Caco-2 (cell line): ENCODE measurements around the gene IL6ST. TPM values are rescaled to one million over a fixed set of nuclear protein-coding genes. Genes with fewer than 3 reads are reported as not detected.

Experiments
- BruUV-seq: library from RNA; stranded (reverse); fragments of 400-500 nt; replicated peaks from 2 replicates; lab custom pipeline; 2021; lab: Mats Ljungman, UMichigan
- CTCF ChIA-PET: fragments of 300-600 bp; sonication (Branson Sonifier 250); formaldehyde crosslinking; loops from one replicate; lab custom pipeline; 2022; ENCODE audit warnings: antibody characterized with exemption; lab: Charles Lee
- POLR2A ChIA-PET: fragments of 300-600 bp; sonication (Branson Sonifier 250); formaldehyde crosslinking; loops from one replicate; lab custom pipeline; 2022; ENCODE audit warnings: antibody characterized with exemption; lab: Charles Lee
- DNase-seq, 2 experiments: peaks; one replicate each; pipeline versions ENCODE4 v3.0.0 to v3.0.0-alpha.2; 2020 to 2022
- H3K27me3 ChIP-seq: replicated peaks from 2 replicates; pipeline ENCODE4 v1.6.0; 2011; ENCODE audit warnings: low read length; ENCODE audit not compliant: control insufficient read depth, insufficient read depth
- H3K36me3 ChIP-seq: 2 replicates; pipeline ENCODE4 v1.5.1; 2011; ENCODE audit warnings: low read length; ENCODE audit not compliant: control insufficient read depth, insufficient read depth
- H3K4me1 ChIP-seq: fragments of 250-450 bp; sonication (Bioruptor Pico); 2 replicates; pipeline ENCODE4 v1.5.1; 2020; ENCODE audit warnings: mild to moderate bottlenecking
- H3K4me3 ChIP-seq: 2 replicates; pipeline ENCODE4 v1.5.1; 2011; ENCODE audit warnings: low read depth, mild to moderate bottlenecking, control low read depth, low read length
- H3K9me3 ChIP-seq: fragments of 250-450 bp; sonication (Bioruptor Pico); 2 replicates; pipeline ENCODE4 v1.5.1; 2020; ENCODE audit warnings: mild to moderate bottlenecking, moderate library complexity
- H3K27ac Mint-ChIP-seq: one replicate; pipeline ENCODE4 v1.8.0; 2022; ENCODE audit warnings: mixed read lengths; ENCODE audit not compliant: unreplicated experiment
- H3K27me3 Mint-ChIP-seq: one replicate; pipeline ENCODE4 v1.8.0; 2022; ENCODE audit warnings: mixed read lengths; ENCODE audit not compliant: insufficient read depth, unreplicated experiment
- H3K36me3 Mint-ChIP-seq: one replicate; pipeline ENCODE4 v1.8.0; 2022; ENCODE audit warnings: mild to moderate bottlenecking, mixed read lengths; ENCODE audit not compliant: insufficient read depth, unreplicated experiment
- H3K4me1 Mint-ChIP-seq: one replicate; pipeline ENCODE4 v1.8.0; 2022; ENCODE audit warnings: low read depth, mixed read lengths; ENCODE audit not compliant: unreplicated experiment
- H3K4me3 Mint-ChIP-seq: one replicate; pipeline ENCODE4 v1.8.0; 2022; ENCODE audit warnings: mild to moderate bottlenecking, moderate library complexity, mixed read lengths; ENCODE audit not compliant: unreplicated experiment
- H3K9me3 Mint-ChIP-seq: one replicate; pipeline ENCODE4 v1.8.0; 2022; ENCODE audit warnings: mixed read lengths; ENCODE audit not compliant: unreplicated experiment
- CTCF ChIP-seq, 2 experiments: fragments of 200-600 bp in 1 of 2; IDR thresholded peaks; 1 replicate in 1 of 2; 2 replicates in 1 of 2; pipeline versions ENCODE4 v1.5.1 to v1.8.0; 2011 to 2022; ENCODE audit warnings: antibody characterized with exemption in 1 of 2, control low read depth in 1 of 2, inconsistent platforms in 1 of 2, low read depth in 1 of 2, low read length in 1 of 2, mild to moderate bottlenecking in 1 of 2, moderate library complexity in 1 of 2; ENCODE audit not compliant: insufficient read depth in 1 of 2, severe bottlenecking in 1 of 2, unreplicated experiment in 1 of 2
- intact Hi-C: fragments of 100-400 bp; cut with micrococcal nuclease; formaldehyde crosslinking; loops from one replicate; pipeline ENCODE4 v1.10.0; 2022; ENCODE audit not compliant: unreplicated experiment
- total RNA-seq: library from RNA; stranded (reverse); gene quantifications from 2 replicates; pipeline ENCODE4 v1.2.3, GENCODE V29; 2022

The IL6ST gene
- total RNA-seq, 1 experiment from 2014 or later: 278 TPM

DNA sequence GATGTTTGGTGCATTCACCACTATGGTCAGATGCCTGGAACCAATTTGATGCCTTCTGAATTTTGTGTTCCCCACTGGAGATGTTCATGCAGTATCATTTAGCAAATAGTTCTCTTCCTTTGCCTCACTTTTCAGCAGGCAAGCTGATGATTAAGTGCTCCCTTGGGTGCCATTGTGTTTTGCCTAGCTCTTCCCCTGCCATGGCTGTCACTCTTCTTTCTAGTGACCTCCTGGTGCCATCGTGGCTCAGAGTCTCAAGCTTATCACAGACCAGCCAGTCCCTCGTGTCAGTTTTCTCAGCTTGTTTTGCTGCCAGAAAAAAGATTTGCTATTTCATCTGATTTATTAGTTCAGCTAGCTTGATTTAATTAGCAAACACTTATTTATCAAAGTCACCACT, 102.3 kb downstream of the IL6ST start:
- CTCF ChIA-PET: no interaction called here
- H3K27me3 ChIP-seq: no peaks in the 10 kb centered on the region
- Mint-ChIP-seq H3K4me3 (no peak overlapping the region), H3K9me3 (no peaks in the 10 kb centered on the region), H3K4me1 (peaks cover 3% of the 10 kb centered on the region), H3K27me3 (no peaks in the 10 kb centered on the region), H3K36me3 (no peaks in the 10 kb centered on the region), H3K27ac (no peak overlapping the region)
- no peak overlapping the region for H3K4me3 ChIP-seq
- no peaks in the 10 kb centered on the region for H3K36me3 ChIP-seq
- DNase-seq: no peak
- H3K4me1 ChIP-seq: peaks cover 1% of the 10 kb centered on the region
- TF ChIP-seq CTCF (IDR thresholded peaks at IDR 0.05; ENCODE audit: insufficient read depth in 1 of 2, low read depth in 1 of 2, low read length in 1 of 2, severe bottlenecking in 1 of 2, unreplicated experiment in 1 of 2): no peak
- intact Hi-C loops: no loop called here
- BruUV-seq: no TSS peak
- no peaks in the 10 kb centered on the region; the same call in 1 of the 2 replicates for H3K9me3 ChIP-seq
- POLR2A ChIA-PET: no interaction called here

DNA sequence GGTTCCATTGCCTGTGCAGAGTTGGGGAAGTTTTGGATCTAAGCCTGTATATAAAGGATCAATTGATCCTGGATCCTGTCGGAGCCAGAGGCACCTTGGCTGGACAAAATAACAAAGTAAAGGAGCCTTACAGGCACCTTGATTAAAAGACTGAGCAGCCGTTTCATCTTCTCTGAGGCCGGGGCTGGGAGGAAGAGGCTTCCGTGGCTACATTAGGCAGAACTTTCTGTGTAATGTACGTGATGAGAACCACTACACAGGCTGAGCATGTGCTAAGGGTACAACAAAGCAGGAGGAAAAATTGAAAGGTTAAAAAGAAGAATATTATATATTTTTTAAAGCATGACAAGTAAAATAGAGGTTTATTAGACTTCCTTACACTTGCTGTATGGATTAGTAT, 106.6 kb downstream of the IL6ST start:
- peaks cover 22% of the 10 kb centered on the region for H3K4me1 Mint-ChIP-seq
- Histone ChIP-seq H3K27me3 (no peaks in the 10 kb centered on the region), H3K4me1 (peaks cover 35% of the 10 kb centered on the region), H3K36me3 (no peaks in the 10 kb centered on the region), H3K9me3 (no peaks in the 10 kb centered on the region; the same call in 1 of the 2 replicates), H3K4me3 (no peak overlapping the region)
- H3K27me3 Mint-ChIP-seq: no peaks in the 10 kb centered on the region
- H3K36me3 Mint-ChIP-seq: no peaks in the 10 kb centered on the region
- peaks cover 10% of the 10 kb centered on the region for H3K9me3 Mint-ChIP-seq
- intact Hi-C loops: no loop called here
- TF ChIP-seq CTCF (IDR thresholded peaks at IDR 0.05; ENCODE audit: insufficient read depth in 1 of 2, low read depth in 1 of 2, low read length in 1 of 2, severe bottlenecking in 1 of 2, unreplicated experiment in 1 of 2): no peak
- ChIA-PET POLR2A (no interaction called here), CTCF (no interaction called here)
- DNase-seq: no peak
- BruUV-seq: no TSS peak
- H3K4me3 Mint-ChIP-seq: no peak overlapping the region
- H3K27ac Mint-ChIP-seq: no peak overlapping the region

DNA sequence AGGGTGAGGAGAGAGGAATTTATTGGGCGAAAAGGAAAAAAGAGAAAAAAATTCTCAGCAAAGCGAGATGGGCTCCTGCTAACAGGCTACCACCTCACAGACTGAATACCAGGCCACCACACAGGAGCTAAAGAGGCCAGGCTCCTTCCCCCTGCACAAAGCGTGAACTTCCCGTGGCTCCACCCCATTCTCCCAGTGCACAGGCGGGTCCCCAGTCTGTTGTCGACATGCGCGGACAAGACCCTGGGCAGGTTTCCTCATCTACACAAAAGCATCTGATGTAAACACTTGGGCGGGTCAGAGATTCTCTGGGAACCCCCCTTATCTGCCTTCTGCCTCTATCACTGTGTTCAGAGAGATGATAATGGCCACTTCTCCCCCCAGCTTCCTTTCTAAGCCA, 109.4 kb downstream of the IL6ST start:
- intact Hi-C loops: no loop called here
- H3K4me1 ChIP-seq: peaks cover 35% of the 10 kb centered on the region
- no peak for TF ChIP-seq CTCF (IDR thresholded peaks at IDR 0.05; ENCODE audit: insufficient read depth in 1 of 2, low read depth in 1 of 2, low read length in 1 of 2, severe bottlenecking in 1 of 2, unreplicated experiment in 1 of 2)
- Mint-ChIP-seq H3K27me3 (no peaks in the 10 kb centered on the region), H3K27ac (no peak overlapping the region), H3K36me3 (no peaks in the 10 kb centered on the region), H3K4me3 (no peak overlapping the region), H3K9me3 (peaks cover 10% of the 10 kb centered on the region), H3K4me1 (peaks cover 22% of the 10 kb centered on the region)
- no peaks in the 10 kb centered on the region for H3K36me3 ChIP-seq
- H3K27me3 ChIP-seq: no peaks in the 10 kb centered on the region
- no peak overlapping the region for H3K4me3 ChIP-seq
- no peak for DNase-seq
- no TSS peak for BruUV-seq
- CTCF ChIA-PET: no interaction called here
- no peaks in the 10 kb centered on the region for H3K9me3 ChIP-seq
- POLR2A ChIA-PET: no interaction called here

Other genes starting within 250 kb of the IL6ST start
- not detected in 2 replicates for gene IL31RA, start 143.6 kb downstream of the IL6ST start, total RNA-seq
- 0.27 and 0.63 TPM in 2 replicates for gene ANKRD55, start 238.4 kb upstream of the IL6ST start, total RNA-seq